Endothelial cell (in vitro differentiated cells): ENCODE results near the gene SPG21. TPM values are rescaled to one million over a fixed set of nuclear protein-coding genes. Genes with fewer than 3 reads are reported as not detected.

Experiments used
- DNase-seq: peaks from one replicate; pipeline ENCODE4 v3.0.0; 2021; ENCODE audit warnings: low spot score
- H3K27ac Mint-ChIP-seq: one replicate; pipeline ENCODE4 v1.8.0; 2021; ENCODE audit warnings: mixed read lengths, inconsistent platforms; ENCODE audit not compliant: unreplicated experiment
- H3K27me3 Mint-ChIP-seq: one replicate; pipeline ENCODE4 v1.8.0; 2021; ENCODE audit warnings: mild to moderate bottlenecking, moderate library complexity, mixed read lengths, inconsistent platforms; ENCODE audit not compliant: unreplicated experiment
- H3K36me3 Mint-ChIP-seq: one replicate; pipeline ENCODE4 v1.8.0; 2021; ENCODE audit warnings: mild to moderate bottlenecking, low read depth, mixed read lengths, inconsistent platforms; ENCODE audit not compliant: unreplicated experiment
- H3K4me1 Mint-ChIP-seq: one replicate; pipeline ENCODE4 v1.8.0; 2021; ENCODE audit warnings: mild to moderate bottlenecking, mixed read lengths, inconsistent platforms; ENCODE audit not compliant: unreplicated experiment
- H3K4me3 Mint-ChIP-seq: one replicate; pipeline ENCODE4 v1.8.0; 2021; ENCODE audit warnings: mild to moderate bottlenecking, mixed read lengths, inconsistent platforms; ENCODE audit not compliant: unreplicated experiment
- H3K9me3 Mint-ChIP-seq: one replicate; pipeline ENCODE4 v1.8.0; 2021; ENCODE audit warnings: mixed read lengths, inconsistent platforms; ENCODE audit not compliant: unreplicated experiment
- CTCF ChIP-seq: fragments of 200-600 bp; sonication (generic); IDR thresholded peaks from one replicate; pipeline ENCODE4 v1.5.0; 2021; ENCODE audit warnings: antibody characterized with exemption; ENCODE audit not compliant: unreplicated experiment
- total RNA-seq: library from RNA; stranded (reverse); fragmentation: NEBNext Ultra II Directional; extraction: Animal tissue kit (Norgen Biotek cat#: 25700); gene quantifications from one replicate; pipeline ENCODE4 v1.2.1, GENCODE V29; 2021; ENCODE audit not compliant: unreplicated experiment

Gene SPG21
- total RNA-seq, 1 donor from 2014 or later = 59.9 TPM

GRCh38 chr15:64975390-64975789 lies 14.3 kb downstream of the SPG21 start:
- H3K36me3 Mint-ChIP-seq = peaks cover 9% of the 10 kb centered on the region

GRCh38 chr15:64970698-64971097 lies 19.0 kb downstream of the SPG21 start:
- H3K27me3 Mint-ChIP-seq = no peaks in the 10 kb centered on the region
- H3K4me3 Mint-ChIP-seq = no peak overlapping the region
- DNase-seq = no peak
- no peak for TF ChIP-seq CTCF
- H3K27ac Mint-ChIP-seq = no peak overlapping the region
- H3K9me3 Mint-ChIP-seq = no peaks in the 10 kb centered on the region
- no peaks in the 10 kb centered on the region for H3K4me1 Mint-ChIP-seq
- H3K36me3 Mint-ChIP-seq = peaks cover 12% of the 10 kb centered on the region

More at GRCh38 chr15:64975390-64975789, 14.3 kb downstream of the SPG21 start:
- Mint-ChIP-seq H3K4me3 (no peak overlapping the region), H3K27me3 (no peaks in the 10 kb centered on the region), H3K4me1 (peaks cover 12% of the 10 kb centered on the region), H3K27ac (no peak overlapping the region), H3K9me3 (no peaks in the 10 kb centered on the region)
- DNase-seq = no peak
- TF ChIP-seq CTCF = no peak

GRCh38 chr15:64969401-64969800 lies 20.3 kb downstream of the SPG21 start:
- Mint-ChIP-seq H3K4me3 (no peak overlapping the region), H3K36me3 (peaks cover 14% of the 10 kb centered on the region), H3K4me1 (no peaks in the 10 kb centered on the region), H3K27me3 (no peaks in the 10 kb centered on the region), H3K9me3 (no peaks in the 10 kb centered on the region), H3K27ac (no peak overlapping the region)
- no peak for TF ChIP-seq CTCF
- DNase-seq = no peak

- DNase-seq = no peak
- Mint-ChIP-seq H3K4me3 (no peak overlapping the region), H3K27ac (peak overlapping the region; percentile 48), H3K9me3 (no peaks in the 10 kb centered on the region), H3K4me1 (no peaks in the 10 kb centered on the region), H3K27me3 (no peaks in the 10 kb centered on the region), H3K36me3 (peaks cover 39% of the 10 kb centered on the region)
- no peak for TF ChIP-seq CTCF
Observed at GRCh38 chr15:64961013-64961412, 28.7 kb downstream of the SPG21 start.

- H3K27me3 Mint-ChIP-seq = no peaks in the 10 kb centered on the region
- no peak overlapping the region for H3K4me3 Mint-ChIP-seq
- H3K4me1 Mint-ChIP-seq = no peaks in the 10 kb centered on the region
- DNase-seq = no peak
- TF ChIP-seq CTCF = no peak
- H3K36me3 Mint-ChIP-seq = peaks cover 47% of the 10 kb centered on the region
- no peaks in the 10 kb centered on the region for H3K9me3 Mint-ChIP-seq
- no peak overlapping the region for H3K27ac Mint-ChIP-seq
Observed at GRCh38 chr15:64960153-64960552, 29.6 kb downstream of the SPG21 start.
